HEK293 (cell line): ENCODE results near the gene SLC8A1.

Experiments
- CTCF ChIP-seq: fragments of 450-650 bp; formaldehyde crosslinking; IDR thresholded peaks from 2 replicates; pipeline ENCODE4 v1.5.1; 2016; ENCODE audit warnings: missing biosample characterization, missing genetic modification characterization
- MZF1 ChIP-seq: fragments of 450-650 bp; formaldehyde crosslinking; IDR thresholded peaks from 2 replicates; pipeline ENCODE4 v1.5.1; 2017; ENCODE audit warnings: missing biosample characterization, missing genetic modification characterization, borderline replicate concordance
- SP2 ChIP-seq: fragments of 450-650 bp; formaldehyde crosslinking; IDR thresholded peaks from 2 replicates; pipeline ENCODE4 v1.5.1; 2016; ENCODE audit warnings: missing biosample characterization, missing genetic modification characterization
- TCF7L2 ChIP-seq: IDR thresholded peaks from 2 replicates; pipeline ENCODE4 v1.6.1; 2011; ENCODE audit warnings: low read depth, mild to moderate bottlenecking, inconsistent platforms, low read length, moderate library complexity, borderline replicate concordance
- ZNF24 ChIP-seq: fragments of 450-650 bp; formaldehyde crosslinking; IDR thresholded peaks from 2 replicates; pipeline ENCODE4 v1.5.1; 2016; ENCODE audit warnings: missing biosample characterization, missing genetic modification characterization
- ZNF362 ChIP-seq: fragments of 450-650 bp; formaldehyde crosslinking; IDR thresholded peaks from 2 replicates; pipeline ENCODE4 v1.5.1; 2016; ENCODE audit warnings: missing biosample characterization, missing genetic modification characterization
- ZNF433 ChIP-seq: fragments of 450-650 bp; formaldehyde crosslinking; IDR thresholded peaks from 2 replicates; pipeline ENCODE4 v1.5.1; 2016; ENCODE audit warnings: missing biosample characterization, missing genetic modification characterization, low read depth
- ZNF560 ChIP-seq: fragments of 450-650 bp; formaldehyde crosslinking; IDR thresholded peaks from 2 replicates; pipeline ENCODE4 v1.5.1; 2017; ENCODE audit warnings: missing biosample characterization, missing genetic modification characterization, borderline replicate concordance
- ZSCAN18 ChIP-seq: fragments of 450-650 bp; formaldehyde crosslinking; IDR thresholded peaks from 2 replicates; pipeline ENCODE4 v1.5.1; 2016; ENCODE audit warnings: missing biosample characterization, missing genetic modification characterization

- TF ChIP-seq CTCF = no peak
- TF ChIP-seq ZNF362 (tag by site-specific recombination) = no peak
- TF ChIP-seq ZSCAN18 (tag by site-specific recombination) = no peak
- TF ChIP-seq ZNF560 (tag by site-specific recombination) = no peak
- TF ChIP-seq ZNF24 (tag by site-specific recombination) = no peak
- TF ChIP-seq TCF7L2 = no peak
- no peak for TF ChIP-seq ZNF433 (tag by site-specific recombination)
- TF ChIP-seq MZF1 (tag by site-specific recombination) = no peak
- no peak for TF ChIP-seq SP2
Observed at GRCh38 chr2:40255103-40255502, 196.8 kb downstream of the SLC8A1 start.
